NCI-H1092 treated with DMSO at 0.1 percent for 48 hours (cell line): Measurements from ENCODE around the gene GYS2.
"Not testable (repeated sequence)": the region's sequence is repeated elsewhere in the genome, so short reads cannot be mapped to it uniquely, and the experiment has no call there.

Experiments
- DNase-seq: peaks from one replicate; lab custom pipeline; 2025; lab: John Stamatoyannopoulos, UW

Gene GYS2

DNA sequence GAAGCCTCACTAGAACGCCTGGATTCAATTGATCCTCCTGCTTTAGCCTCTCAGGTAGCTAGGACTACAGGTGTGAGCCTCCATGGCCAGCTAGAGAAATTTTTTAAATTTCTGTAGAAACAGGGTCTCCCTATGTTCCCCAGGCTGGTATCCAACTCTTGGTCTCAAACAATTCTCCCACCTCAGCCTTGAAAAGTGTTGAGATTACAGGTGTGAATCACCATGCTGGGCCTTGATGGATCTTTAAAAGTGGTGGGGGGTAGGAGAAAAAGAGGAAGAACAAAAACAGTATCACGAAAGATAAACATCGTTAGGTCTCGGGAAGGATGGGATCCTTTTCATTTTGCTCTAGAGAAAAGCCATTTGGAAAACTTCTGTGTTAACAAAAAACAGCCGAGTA lies 4.5 kb downstream of the GYS2 start:
- no peak for DNase-seq

- DNase-seq, result no peak
These were observed 5.3 kb downstream of the GYS2 start for GRCh38 chr12:21599143-21599999.

GRCh38 chr12:21598651-21599050 lies 6.0 kb downstream of the GYS2 start:
- no peak for DNase-seq

DNA sequence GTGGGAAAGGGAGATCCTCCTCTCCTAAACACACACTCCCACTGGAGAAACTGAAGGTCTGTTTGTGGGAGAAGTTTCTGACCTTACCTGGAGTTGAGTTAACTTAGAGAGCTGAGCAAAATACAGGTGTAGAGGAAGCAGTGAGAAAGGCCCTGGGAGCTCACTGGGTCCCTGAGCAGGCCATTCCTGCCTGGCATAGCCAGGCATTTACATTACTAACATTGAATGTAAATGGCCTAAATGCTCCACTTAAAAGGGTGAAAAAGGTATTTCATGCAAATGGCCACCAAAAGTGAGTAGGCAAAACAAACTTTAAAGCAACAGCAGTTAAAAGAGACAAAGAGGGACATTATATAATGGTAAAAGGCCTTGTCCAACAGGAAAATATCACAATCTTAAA lies 9.3 kb downstream of the GYS2 start:
- not testable (repeated sequence) for DNase-seq

DNA sequence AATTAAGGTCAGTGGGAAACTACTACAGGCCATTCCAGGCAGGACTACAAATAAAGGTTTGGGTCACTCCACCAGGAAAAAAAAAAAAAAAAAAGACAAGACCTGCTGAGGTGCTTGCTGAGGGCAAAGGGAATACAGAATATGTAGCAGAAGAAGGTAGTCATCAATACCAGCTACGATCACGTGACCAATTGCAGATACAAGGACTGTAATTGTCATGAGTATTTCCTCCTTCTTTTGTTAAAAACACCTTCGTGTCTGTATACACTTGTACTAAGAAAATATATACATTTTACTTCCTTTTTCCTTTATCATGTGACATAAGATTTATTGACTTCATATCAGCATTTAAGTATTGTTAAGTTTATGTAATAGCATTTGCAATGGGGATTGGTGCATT lies 19.2 kb downstream of the GYS2 start:
- DNase-seq, result no peak

- DNase-seq, result not testable (repeated sequence)
These were observed 20.1 kb downstream of the GYS2 start for GRCh38 chr12:21584403-21585182.

DNA sequence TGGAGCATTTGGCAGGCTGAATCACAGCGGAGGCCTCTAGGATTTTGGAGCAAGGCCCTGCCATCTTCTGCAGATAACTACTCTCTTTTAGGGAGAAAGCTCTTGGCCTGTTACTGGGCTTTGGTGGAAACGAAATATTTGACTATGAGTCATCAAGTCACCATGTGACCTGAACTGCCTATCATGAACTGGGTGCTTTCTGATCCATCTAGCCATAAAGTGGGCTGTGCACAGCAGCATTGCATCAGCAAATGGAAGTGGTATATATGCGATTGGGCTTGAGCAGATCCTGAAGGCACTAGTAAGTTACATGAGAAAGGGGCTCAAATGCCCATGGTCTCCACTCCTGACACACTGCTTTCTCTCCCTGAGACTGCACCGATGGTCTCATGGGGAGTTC lies 21.1 kb downstream of the GYS2 start:
- no peak for DNase-seq

GRCh38 chr12:21580748-21581516 lies 23.7 kb downstream of the GYS2 start:
- DNase-seq, result no peak

DNA sequence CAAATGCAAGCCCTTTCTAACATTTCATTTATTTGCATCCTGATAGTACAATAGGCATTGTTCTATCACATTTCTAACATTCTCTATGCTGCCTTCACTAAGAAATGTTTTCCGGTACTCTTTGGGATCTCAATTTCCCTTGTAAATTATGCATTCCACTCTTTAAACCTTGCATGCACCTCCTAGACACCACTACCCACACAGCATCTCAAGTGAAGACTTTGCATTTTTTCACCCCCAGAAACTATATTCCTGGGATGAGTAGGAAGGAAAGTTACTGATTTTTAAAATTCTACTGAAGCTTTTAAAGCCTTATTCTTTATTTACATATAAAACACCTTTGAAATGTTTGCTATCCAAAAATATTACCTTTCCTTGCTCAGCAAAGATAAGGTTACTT lies 27.1 kb downstream of the GYS2 start:
- DNase-seq, result no peak

GRCh38 chr12:21576431-21576830 lies 28.2 kb downstream of the GYS2 start:
- DNase-seq, result no peak

DNA sequence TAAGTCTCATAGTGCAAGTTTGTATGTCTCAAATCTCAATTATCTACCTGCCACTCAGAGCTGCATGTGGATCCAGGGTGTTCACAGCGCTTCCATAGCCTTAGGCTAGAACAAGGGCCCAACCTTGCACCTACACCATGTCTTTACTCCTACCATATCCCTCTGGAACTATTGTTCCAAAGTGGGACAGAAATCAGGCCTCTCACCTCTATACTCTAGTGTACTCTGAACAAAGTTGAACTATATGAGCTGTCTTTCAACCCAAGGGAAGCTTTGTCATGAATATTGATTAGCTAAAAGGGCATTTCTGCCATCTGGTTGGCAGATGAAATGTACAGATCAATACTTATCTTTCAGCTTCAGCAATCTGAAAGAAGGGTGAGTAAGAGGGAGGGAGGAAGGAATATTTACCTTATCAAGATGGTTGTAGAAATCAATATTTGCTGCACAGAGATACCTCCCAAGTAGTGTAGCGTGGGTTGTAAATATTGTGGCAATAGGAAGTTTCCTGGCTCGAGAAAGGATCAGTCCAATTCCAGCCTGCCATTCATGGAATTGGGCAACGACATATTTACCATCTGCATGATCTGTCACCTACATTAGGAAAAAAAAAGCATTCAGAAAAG lies 30.8 kb downstream of the GYS2 start:
- DNase-seq, result no peak

DNA sequence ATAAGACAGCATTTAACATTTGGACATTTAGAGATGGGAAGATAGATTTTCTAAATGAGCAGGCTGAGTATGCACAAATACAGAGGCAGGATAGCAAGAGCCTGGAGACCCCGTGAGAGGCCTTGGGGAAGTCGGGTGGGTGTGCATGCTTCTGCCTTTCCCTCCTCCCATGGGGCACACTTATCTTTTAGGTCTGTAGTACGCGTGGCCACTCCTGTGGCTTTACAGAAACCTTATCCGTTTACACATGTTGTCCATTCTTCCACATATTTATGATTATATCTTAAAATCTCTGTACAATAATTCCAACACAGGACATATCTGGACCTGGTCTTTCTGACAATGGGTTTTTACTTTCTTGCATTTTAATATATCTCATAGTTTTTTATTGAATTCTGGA lies 33.6 kb downstream of the GYS2 start:
- no peak for DNase-seq

DNA sequence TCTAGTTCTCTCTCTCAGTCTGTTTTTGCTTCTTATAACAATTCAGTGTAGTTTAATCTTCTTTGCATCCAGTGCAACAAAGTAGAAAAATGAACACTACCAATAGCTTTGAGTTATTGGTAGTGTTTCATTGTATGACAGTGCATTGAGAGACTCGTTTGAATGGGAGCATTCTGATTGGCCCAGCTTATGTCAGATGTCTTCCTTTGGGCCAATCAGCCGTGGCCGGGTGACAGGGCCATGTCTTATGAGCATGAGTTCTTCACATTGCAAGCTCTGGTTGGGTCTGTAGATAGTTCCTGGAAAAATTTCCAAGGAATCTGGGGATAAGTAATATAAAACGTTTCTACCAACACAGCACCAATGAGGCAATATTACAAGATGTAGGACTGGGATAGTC lies 36.5 kb downstream of the GYS2 start:
- DNase-seq, result no peak

DNA sequence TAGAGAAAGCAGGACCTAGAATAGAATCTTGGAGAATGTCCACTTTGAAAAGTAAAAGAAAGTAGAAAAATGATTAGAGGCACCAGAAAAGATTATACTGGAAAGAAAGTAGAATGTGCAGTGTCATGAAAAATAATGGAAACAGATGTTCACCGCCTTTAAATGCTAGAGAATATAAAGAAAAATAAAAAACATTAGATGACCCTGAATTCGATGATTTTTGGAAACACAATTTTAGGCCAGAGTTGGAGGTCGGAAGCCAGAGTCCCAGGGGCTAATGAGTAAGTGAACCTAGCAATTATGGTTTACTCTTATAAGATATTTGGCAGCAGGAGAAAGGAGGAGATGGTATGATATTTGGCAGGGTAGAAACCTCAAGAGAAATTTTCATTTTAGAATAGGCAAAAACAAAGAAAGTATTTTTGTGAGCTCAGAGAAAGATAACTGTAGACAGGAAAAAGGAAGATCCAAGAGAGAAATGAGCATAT lies 37.7 kb downstream of the GYS2 start:
- DNase-seq, result no peak

DNA sequence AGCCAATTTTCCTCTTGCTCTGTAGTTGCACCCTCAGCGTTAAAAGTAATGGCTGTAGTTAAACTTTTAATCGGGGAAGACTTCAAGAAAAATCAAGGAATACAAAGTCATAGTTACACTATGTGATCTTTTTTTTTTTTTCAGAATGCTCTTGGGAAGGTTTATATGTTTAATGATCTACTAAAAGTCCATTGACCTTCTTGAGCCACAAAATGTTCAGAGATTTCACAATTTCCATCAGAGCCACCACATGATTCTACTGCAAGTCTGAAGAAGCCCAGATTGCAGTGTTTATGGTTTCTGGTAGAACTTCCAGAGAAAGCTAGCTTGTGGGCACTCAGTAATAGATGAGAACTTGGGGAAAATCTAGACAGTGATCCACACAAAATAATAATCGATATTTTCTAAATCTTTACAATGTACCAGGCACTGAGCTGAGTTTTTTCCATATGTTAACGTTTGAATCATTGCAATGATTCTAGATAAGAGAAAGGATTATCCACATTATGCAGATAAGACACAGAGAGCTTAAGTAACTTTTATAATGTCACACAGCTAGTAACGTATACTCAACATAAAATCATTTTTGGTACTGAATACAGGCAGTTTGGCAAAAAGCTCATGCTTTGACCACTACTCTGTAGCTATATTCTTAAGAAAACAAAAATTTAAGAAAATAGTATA lies 38.3 kb downstream of the GYS2 start:
- DNase-seq, result no peak

DNA sequence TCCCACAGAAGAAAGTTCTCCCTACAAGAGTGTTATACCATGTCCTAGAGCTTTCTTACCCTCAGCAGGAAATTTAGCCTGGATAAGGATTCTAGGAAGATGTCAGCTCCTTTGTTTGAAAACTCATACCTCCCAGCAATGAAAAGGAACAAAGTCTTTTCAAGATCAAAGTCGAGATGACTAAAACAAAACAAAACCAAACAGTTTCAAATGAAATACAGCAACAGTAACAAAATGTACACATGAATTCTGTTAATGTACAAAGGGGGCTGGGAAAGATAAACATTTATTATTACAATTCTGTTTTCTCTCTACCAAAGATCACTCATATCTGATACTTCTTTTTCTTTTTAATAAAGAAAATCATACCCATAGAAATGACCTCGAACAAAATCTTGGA lies 41.8 kb downstream of the GYS2 start:
- DNase-seq, result no peak

- no peak for DNase-seq
These were observed 43.5 kb downstream of the GYS2 start for GRCh38 chr12:21561158-21561557.

DNA sequence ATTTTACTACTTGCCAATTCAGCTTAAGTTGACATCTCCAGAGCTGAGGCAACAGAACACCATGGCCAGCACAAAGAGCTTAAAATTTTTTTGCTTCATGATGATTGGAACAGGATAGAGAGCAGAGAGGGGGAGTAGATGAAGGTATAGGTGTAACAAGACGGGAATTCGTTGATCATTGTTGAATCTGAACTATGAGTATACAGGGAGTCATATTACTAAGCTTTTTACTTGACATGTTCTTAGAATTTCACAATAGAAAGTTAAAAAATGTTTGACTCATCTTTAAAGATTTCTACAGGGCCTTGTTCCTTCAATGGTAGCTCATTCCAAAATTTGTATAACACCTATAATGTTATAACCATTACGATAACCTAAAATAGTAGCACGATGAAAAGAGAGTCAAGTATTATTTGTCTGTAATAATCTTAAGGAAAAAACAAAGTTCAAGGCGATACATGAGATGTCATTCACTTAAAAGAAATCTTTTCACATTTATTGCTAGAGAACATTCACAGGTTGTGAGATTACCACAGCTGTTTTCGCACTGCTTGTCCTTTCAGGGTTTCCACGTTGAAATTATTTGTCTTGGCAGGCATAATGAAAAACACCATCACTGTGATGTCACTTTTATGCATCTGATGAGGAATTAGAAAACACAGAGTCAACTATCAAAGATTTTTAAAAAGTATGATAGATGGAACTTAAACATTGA lies 44.6 kb downstream of the GYS2 start:
- no peak for DNase-seq

DNA sequence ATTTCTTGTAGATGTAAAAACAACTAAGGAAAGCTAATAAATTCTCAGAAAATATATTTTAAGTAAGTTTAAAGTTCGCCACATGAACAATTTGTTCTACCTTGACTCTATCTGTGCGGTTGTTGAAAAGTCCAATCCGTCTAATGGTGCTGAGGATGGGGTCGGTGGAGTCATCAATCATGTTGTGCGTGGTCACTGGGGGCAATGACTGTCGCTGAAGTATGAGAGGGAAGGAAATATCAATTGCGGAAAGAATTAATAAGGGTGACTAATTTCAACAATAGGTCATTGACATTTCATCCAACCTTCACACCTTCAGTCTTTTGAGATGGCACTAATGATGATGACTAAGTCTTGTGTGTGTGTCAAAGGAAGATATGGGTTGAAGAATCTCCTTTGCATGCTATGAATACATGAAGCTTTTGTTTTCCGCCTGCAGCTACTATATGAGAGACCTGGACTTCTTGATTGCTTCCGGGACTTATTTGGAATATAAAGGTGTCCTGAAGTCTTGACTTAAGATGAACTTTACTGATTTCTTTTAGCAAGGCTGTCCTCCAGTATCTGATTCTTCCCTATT lies 46.5 kb downstream of the GYS2 start:
- DNase-seq, result no peak

DNA sequence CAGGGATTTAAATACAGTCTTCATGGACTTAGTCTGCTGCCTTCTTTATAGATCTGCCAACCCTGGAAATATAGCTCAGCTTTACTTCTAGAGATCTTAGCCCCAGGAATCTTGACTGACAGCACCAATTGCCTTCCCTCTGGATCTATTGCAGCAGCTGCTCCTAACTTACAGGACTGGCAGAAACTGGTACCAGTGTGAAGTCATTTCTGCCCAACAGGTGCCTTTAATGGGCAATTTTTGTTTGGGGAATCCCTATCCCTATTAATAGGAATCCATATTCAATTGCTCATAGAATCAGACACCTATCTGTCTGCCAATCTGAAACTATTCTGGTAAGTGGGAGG lies 51.3 kb downstream of the GYS2 start:
- no peak for DNase-seq
